NCI-H1694 treated with DMSO at 0.1 percent for 48 hours (cell line): Measurements from ENCODE around the gene NBEA.

ENCODE experiments used
- DNase-seq: peaks from one replicate; lab custom pipeline; 2025; lab: John Stamatoyannopoulos, UW

Gene NBEA

DNA sequence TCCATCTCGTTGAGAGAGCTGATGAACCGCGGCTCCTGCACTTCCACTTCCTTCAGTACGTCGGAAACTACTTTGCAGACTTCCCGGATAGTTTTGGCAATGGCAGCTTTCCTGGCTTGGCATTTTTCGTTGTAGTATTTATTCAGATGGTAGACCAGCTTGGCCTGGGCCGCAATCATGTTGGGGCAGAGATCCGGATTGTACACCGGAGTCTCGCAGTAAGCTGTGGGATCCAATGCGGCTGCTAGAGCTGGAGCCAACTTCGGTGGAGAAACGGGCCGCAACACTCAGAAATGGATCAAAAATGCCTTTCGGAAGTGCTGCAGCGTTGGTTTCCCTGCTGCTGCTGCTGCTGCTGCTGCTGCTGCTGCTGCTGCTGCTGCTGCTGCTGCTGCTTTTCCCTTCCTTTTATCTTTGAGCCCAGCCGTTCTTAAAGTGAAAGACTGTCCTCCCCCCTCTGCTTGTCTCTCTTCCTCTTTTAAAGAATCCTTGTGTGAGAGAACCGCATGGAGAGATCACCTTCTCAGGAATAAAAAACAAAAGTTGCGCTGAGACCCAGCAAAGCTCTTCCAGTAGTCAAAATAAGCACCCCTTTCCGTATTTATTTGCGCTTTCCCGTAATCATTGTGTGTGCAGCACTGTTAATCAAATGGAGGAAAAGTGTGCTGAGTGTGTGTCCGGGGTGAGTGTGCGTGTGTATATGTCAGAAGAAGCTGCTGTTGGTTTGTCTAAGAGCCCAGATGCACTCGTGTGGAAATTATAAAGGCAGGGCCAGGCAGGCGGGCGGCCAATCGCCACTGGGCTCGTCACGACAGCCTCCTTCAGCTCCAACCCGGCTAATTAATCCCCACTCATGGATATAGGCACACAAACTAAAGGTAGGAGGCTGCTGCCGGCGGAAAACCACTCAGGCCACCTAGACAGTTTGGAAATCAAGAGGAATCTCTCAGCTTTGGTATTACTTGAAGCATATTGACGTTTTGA is 534.2 kb downstream of the NBEA start, which contains the start of gene MAB21L1:
Gene MAB21L1, minus strand, starts transcription at position 730 of the 984 bp plus-strand sequence. Its CDS starts 551 bp downstream, at position 179.
- DNase-seq: no peak

DNA sequence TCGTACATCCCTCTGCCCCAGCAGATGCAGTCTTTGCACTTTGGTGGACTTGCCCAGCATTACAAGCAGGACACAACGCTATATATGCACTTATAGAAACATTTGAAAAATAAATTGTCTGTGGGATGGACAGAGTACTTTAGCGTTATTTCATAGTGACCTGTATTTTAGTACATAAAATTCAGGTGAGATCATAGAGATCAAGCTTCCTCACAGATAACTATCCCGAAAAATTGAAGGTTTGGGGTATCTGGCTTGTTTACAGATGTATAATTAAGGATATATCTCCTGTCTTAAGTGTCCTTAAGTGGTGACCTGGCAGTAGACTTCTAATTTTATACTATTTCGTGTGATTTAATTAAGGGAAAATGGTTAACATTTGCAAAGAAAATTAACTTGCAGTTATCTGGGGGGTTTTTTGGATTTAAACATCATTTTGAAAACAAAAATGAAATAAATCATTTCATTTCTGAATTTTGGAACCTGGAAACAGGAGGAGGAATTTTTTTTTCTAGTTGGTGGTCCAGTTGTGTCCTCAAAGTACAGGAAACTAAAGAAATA is 535.4 kb downstream of the NBEA start:
- DNase-seq: no peak

GRCh38 chr13:35478271-35479037 is 536.4 kb downstream of the NBEA start:
- DNase-seq: no peak

DNA sequence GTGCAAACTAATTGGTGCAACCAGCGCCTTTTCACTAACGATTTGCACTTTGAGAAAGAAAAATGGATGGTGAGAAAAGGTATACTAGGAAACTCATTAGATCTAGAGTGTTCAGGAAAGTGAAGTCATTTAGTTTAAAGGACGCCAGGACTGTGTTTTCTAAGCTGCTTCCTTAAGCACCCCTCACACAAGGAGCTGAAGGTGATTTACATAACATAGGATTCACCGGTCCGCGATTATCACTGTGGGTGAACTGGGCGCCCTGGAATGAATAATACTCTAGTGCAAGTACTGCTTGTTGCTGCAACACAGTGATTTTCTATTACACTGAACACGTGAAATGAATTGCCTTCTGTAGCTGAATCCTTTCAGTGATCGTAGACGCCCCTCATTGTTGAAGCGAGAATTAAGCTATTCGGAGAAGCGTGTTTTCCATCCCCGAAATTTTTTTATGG is 537.0 kb downstream of the NBEA start:
- DNase-seq: no peak

GRCh38 chr13:35479706-35480105 is 537.6 kb downstream of the NBEA start:
- DNase-seq: no peak

- DNase-seq: no peak
These were observed 538.3 kb downstream of the NBEA start for GRCh38 chr13:35480346-35480745.

GRCh38 chr13:35481777-35482176 is 539.7 kb downstream of the NBEA start:
- no peak for DNase-seq

DNA sequence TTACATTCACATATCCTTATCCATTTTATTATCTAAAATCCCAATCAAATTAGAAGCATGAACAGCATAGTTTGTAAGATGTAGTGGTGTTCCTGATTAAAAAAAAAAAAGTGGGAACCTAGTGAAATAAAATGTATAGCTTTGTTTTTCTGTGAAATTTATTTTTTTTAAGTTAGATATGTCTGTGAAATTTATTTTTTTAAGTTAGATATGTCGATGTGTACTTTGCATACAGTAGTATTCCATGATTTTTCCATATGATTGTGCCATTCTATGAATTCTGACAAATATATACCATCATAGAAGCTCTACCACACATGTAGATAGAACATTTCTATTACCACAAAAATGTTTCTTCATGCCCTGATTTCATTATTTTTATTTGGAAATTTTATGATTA is 540.5 kb downstream of the NBEA start:
- DNase-seq: no peak

- no peak for DNase-seq
These were observed 541.7 kb downstream of the NBEA start for GRCh38 chr13:35483761-35484160.

- peak; percentile 88 for DNase-seq
These were observed 542.3 kb downstream of the NBEA start for GRCh38 chr13:35484384-35484783.

- DNase-seq: peak; percentile 96
These were observed 543.4 kb downstream of the NBEA start for GRCh38 chr13:35485424-35485823.

DNA sequence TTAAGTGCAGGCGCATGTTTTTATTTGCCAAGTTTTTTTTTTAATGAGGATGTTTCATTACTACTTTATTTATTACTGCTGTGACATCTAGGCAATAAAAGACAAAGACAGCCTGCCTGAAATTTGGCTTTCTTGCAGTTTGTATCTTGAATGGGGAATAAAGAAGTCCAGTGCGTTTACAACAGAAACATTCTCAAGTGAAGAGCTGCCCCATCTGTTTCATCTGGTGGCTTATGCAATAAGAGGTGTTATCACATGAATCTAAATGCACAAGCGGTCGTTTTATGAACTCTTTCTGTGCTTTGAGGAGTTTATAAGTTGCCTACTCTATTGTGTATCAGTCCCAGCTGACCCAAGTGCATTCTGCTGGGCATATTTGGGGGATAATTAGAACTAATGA is 547.0 kb downstream of the NBEA start:
- no peak for DNase-seq

GRCh38 chr13:35496006-35496405 is 553.9 kb downstream of the NBEA start:
- no peak for DNase-seq

DNA sequence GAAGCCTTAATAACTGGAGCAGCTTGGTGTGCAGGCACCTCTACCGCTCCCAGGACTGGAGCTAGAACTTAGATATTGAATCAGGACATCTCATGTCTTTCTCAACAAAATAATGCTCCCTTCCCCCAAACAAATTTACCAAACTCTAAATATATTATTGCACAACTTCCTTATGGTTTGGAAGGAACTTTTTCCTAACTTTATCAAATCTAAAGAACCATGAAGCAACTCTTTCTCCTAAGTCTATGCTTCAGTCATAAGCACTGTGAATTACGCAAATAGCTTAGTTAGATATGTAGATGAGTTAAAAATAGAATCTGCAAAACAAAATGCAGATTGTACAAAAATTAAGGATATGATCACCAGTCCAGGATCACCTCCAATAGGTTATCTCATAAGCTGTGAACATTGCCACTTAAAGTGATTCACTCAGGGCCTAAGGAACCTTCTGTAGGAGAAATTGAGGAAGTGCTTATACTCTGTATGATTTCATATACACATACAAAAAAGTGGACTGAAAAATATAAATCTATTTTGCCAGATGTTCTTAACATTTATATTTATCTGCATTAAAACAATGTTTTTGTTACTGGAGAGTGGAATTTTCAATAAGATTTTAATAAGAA is 554.8 kb downstream of the NBEA start:
- DNase-seq: no peak

- no peak for DNase-seq
These were observed 556.2 kb downstream of the NBEA start for GRCh38 chr13:35498231-35498630.

DNA sequence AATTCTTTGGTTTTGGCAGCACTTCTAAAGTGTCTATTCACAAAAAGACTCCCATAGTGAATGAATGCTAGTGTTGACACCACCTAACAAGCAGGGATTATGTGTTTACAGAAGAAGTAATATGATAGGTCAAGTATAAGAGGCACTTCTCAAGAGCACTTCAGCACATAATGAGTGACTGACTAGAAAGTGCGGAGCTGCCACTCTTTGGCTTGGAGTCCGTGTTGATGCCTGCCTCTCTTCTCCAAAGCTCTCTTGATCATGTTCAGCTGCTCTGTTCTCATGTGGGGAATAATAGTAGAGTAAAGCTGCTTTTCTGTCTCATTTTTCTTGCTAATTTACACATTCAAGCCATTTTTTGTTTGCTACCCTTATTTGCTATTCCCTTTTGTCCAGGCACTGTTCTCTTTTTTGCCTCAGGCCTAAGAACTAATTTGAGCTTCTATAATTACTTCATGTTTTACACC is 557.2 kb downstream of the NBEA start:
- DNase-seq: no peak

- DNase-seq: no peak
These were observed 557.6 kb downstream of the NBEA start for GRCh38 chr13:35499676-35500075.

- DNase-seq: no peak
These were observed 558.1 kb downstream of the NBEA start for GRCh38 chr13:35500144-35500543.

DNA sequence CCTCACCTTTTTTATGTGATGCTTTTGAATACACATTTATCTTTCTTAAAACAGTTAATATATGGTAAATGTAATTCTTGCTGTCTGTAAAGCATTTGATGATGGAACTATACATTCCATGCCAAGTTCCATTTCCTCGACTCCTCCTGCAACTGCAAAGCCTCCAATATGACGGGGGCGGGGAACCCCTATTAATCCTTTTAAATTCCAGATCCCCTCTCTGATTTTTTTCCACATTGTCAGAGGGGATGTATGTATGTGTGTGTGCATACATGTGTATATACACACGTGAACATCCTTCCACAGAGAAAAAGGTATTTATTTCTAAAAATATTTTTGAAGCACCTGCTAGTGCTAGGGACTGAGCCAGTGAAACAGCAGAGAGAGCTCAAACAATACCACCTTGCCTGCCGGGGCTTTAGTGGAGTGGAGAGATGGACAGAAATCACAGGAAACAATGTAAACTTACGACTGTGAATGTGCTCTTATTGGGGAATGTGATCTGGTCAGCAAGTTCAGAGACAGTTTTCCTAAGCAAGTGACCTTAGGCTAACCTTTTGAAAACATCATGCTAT is 559.7 kb downstream of the NBEA start:
- DNase-seq: no peak

GRCh38 chr13:35502456-35502855 is 560.4 kb downstream of the NBEA start:
- DNase-seq: peak; percentile 7

DNA sequence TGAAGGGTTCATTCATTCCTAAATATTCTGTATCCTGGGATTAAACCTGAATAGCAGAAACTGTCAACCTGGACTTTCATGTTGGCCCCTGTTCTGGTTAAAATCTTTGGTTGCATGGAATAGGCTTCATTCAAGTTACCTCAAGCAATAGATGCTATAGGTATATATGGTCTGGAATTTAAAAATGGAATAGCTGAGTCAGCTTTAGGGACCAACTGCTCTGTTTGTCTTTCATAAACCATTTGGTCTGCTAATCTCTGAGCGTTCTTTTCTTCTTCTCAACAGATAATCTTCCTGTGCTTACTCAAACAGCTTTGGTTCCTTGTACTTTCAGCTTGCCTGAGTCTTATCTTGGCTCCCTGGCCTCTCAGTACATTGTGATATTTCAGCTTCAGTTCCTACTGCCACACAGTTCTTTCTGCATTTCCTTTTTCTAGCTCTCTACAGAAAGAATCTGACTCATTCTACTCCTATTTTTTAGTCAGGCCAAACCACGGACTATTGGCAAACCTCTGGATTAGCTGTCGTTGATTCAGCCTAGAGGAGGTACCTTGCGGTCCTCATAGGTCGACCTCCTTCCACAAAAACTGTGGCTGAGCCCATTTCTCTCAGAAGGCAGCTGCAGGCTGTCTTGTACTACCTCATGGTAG is 570.3 kb downstream of the NBEA start:
- no peak for DNase-seq
